ENCODE data around the gene NME4.

- TF ChIP-seq EP300 (IDR thresholded peaks at IDR 0.05): no peak
- no peak for TF ChIP-seq CTCF (IDR thresholded peaks at IDR 0.05)
Measured at GRCh38 chr16:441447-441846, 44.4 kb downstream of the NME4 start.

All from tibial nerve (tissue), 4 donors.